ENCODE results near the gene PHLPP1.
"Not testable (repeated sequence)": the region's sequence is repeated elsewhere in the genome, so short reads cannot be mapped to it uniquely, and the experiment has no call there.

Gene PHLPP1

DNA sequence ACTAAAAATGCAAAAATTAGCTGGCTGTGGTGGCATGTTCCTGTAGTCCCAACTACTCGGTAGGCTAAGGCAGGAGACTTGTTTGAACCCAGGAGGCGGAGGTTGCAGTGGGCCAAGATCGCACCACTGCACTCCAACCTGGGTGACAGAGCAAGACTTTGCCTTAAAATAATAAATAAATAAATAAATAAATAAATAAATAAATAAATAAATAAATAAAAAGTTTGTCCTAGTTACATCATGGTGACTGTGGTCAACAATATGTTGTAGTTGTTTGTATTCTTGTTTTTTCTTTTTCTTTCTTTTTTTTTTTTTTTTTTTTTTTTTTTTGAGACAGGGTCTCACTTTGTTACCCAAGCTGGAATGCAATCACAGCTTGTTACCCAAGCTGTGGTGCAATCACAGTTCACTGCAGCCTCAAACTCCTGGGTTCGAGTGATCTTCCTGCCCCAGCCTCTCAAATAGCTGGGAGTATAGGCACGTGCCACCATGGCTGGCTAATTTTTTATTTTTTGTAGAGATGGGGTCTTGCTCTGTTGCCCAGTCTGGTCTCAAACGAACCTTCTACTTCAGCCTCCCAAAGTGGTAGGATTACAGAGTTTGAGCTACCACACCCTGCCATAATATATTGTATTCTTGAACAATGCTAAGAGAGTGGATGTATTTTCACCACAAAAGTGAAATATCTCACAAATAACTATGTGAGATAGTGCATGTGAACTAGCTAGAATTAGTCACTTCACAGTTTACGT is 185.0 kb downstream of the PHLPP1 start:
- ChIA-PET CTCF (no interaction called here), POLR2A (no interaction called here)
- TF ChIP-seq, protein P1, sequence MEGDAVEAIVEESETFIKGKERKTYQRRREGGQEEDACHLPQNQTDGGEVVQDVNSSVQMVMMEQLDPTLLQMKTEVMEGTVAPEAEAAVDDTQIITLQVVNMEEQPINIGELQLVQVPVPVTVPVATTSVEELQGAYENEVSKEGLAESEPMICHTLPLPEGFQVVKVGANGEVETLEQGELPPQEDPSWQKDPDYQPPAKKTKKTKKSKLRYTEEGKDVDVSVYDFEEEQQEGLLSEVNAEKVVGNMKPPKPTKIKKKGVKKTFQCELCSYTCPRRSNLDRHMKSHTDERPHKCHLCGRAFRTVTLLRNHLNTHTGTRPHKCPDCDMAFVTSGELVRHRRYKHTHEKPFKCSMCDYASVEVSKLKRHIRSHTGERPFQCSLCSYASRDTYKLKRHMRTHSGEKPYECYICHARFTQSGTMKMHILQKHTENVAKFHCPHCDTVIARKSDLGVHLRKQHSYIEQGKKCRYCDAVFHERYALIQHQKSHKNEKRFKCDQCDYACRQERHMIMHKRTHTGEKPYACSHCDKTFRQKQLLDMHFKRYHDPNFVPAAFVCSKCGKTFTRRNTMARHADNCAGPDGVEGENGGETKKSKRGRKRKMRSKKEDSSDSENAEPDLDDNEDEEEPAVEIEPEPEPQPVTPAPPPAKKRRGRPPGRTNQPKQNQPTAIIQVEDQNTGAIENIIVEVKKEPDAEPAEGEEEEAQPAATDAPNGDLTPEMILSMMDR (IDR thresholded peaks at IDR 0.05; ENCODE audit: insufficient read depth, low read length, missing control alignments) = no peak
- no peak overlapping the region for H3K4me3 ChIP-seq (ENCODE audit: low read depth, low read length)
- DNase-seq (ENCODE audit: low read depth, low spot score) = no peak

DNA sequence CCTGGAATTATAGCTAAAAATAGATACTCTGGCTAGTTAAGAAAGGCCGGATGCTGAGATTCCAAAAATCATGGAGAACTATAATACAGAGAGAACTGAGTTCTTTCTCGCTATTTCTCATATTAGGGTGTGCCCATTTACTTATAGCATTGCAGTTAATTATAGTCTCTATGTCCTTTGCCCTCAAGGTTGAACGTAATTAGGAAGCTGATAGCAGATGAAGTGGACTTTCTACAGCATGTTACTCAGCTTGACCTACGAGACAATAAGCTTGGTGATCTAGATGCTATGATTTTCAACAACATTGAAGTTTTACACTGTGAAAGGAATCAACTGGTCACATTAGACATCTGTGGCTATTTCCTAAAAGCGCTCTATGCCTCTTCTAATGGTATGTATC is 187.4 kb downstream of the PHLPP1 start:
- CTCF ChIA-PET = interaction anchor here (1.3 kb wide), 1 partner anchor 316 kb away, joined by 3 read pairs; no protein-coding TSS in a partner anchor
- no peak for DNase-seq (ENCODE audit: low read depth, low spot score)
- POLR2A ChIA-PET = no interaction called here
- H3K4me3 ChIP-seq (ENCODE audit: low read depth, low read length) = no peak overlapping the region
- TF ChIP-seq, protein P1 (IDR thresholded peaks at IDR 0.05; ENCODE audit: insufficient read depth, low read length, missing control alignments) = no peak

- CTCF ChIA-PET = no interaction called here
- POLR2A ChIA-PET = no interaction called here
- H3K4me3 ChIP-seq (ENCODE audit: low read depth, low read length) = no peak overlapping the region
- no peak for DNase-seq (ENCODE audit: low read depth, low spot score)
- TF ChIP-seq, protein P1 (IDR thresholded peaks at IDR 0.05; ENCODE audit: insufficient read depth, low read length, missing control alignments) = no peak
Observed at GRCh38 chr18:62904396-62905285, 189.3 kb downstream of the PHLPP1 start.

DNA sequence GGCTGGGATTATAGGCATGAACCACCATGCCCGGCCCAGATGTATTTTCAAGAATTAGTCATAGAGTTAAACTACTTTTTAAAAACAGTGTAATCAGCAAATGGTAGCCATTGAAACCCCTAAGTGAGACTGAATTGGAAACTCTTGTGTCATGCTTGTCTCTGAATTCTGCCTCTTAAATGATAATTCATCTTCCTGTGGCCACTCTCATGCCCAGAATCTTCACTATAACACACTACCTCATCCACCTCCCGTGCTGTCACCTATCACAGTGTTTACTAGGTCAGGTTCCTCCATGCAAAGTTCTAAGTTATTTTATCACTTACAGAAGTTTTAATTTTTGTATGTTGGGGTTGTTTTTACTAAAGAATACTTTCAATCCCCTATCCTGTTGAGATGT is 197.5 kb downstream of the PHLPP1 start:
- H3K4me3 ChIP-seq (ENCODE audit: low read depth, low read length) = no peak overlapping the region
- TF ChIP-seq, protein P1 (IDR thresholded peaks at IDR 0.05; ENCODE audit: insufficient read depth, low read length, missing control alignments) = no peak
- CTCF ChIA-PET = no interaction called here
- no peak for DNase-seq (ENCODE audit: low read depth, low spot score)
- POLR2A ChIA-PET = no interaction called here

DNA sequence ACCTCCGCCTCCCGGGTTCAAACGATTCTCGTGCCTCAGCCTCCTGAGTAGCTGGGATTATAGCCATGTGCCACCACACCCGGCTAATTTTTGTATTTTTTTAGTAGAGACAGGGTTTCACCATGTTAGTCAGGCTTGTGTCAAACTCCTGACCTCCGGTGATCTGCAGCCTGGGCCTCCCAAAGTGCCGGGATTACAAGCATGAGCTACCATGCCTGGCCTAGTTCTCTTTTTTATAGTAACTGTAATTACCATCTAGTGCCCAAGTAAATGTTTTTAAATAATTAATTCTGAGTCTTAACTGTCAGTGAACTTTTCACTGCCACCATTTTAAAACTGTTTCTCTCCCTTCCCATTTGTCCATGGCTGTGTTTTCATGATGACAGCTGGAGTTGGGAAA is 198.5 kb downstream of the PHLPP1 start:
- POLR2A ChIA-PET; H3K4me3 ChIP-seq (ENCODE audit: low read depth, low read length); DNase-seq (ENCODE audit: low read depth, low spot score): not testable (repeated sequence)
- CTCF ChIA-PET = interaction anchor here (1.3 kb wide), 1 partner anchor 327 kb away, joined by 3 read pairs; no protein-coding TSS in a partner anchor

DNA sequence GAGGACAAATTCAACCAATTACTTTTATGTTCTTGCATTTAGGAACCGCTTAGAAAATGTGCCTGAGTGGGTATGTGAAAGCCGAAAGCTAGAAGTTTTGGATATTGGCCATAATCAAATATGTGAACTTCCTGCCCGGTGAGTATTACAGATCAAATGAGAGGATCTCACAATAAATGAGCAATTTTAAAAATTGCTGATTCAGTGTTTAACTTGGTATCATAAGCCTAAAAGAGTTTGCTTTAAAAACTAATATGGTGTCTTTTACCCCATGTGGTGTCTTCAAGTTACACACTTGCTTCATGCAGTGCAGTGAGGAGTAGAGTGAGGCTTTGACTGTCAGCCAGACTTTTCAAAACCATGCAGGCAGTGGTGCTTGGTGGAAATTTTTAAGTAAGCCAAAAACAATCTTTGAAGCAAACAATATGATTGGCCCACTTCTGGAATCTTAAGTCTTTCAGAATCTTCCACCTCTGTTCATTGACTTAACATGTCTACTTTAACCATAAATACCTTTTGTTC is 199.6 kb downstream of the PHLPP1 start:
- CTCF ChIA-PET = no interaction called here

More for the DNA sequence above, 199.6 kb downstream of the PHLPP1 start:
- TF ChIP-seq, protein P1 (IDR thresholded peaks at IDR 0.05; ENCODE audit: insufficient read depth, low read length, missing control alignments) = no peak
- POLR2A ChIA-PET = no interaction called here
- no peak overlapping the region for H3K4me3 ChIP-seq (ENCODE audit: low read depth, low read length)
- no peak for DNase-seq (ENCODE audit: low read depth, low spot score)

Data from AG04449 (cell line).